Measurements from ENCODE around the gene MSANTD1.

Gene MSANTD1

DNA sequence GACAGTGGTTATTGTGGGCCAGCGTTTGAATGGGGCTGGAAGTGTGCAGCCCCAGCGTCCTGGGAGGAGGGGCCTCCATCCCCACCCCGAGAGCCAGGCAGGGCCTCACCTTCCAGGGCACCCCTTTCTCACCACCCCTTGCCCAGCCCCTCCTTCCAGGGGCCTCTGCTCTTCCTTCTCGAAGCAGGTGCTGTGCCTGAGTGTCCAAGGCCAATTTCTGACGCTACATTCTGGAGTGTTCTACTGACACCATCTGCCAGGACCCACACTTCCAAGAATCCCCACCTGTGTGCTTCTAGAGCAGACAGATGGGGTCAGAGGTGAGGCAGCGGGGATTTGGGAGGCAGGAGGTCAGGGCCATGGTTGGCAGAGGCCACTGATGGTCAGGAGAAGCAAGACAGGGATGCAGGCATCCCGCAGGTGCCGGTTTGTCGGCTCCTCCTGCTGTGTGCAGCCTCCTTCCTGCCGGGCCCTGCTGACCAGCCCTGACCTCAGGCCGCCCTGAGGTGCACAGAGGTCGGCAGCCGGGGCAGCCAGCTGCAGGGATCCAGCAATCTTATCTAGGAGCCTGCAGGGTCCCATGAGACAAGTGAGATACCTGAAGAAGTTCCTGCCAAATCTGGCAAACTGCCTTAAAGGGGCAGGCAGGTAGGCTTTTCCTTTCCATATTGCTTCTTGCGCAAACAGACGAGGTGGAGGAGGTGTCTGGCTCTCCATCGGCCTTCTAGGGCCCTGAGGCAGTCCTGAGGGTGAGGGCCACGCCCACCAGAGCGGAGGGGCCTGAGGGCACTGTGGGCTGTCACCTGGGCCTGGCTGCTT is 18.8 kb downstream of the MSANTD1 start:
- DNase-seq, result no peak

DNA sequence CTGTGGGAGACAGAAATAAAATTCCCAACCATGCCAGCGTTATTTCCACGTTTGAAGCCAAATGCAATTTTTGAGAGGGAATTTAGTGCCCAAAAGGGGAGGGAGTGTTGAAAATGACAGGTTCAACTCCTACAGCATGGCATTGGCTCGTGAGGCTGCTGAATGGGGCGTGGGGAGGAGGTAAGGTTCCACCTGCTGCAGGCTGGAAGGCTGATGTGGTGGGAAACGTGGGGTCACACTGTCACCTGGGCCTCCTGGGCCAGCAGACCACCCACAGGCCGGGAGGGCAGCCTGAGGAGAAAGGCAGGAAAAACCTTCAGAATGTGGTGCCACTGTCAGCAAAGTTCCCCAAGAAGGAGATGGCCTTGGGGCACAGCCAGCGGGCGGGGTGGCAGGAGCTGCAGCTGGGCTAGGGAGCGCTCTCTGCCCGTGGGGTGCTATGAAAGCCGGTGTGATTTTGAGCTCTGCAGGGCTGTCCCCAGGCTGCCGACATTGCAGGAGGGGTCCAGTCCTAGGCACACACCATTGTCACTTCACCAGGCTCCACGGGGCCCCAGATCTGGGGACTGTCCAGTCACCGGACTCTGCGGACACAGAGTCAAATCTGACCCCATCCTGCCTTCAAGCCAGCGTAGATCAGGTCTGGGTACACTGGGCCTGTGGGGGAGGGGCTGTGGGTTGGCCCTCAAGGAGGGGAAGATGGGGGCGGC is 19.6 kb downstream of the MSANTD1 start:
- DNase-seq, result no peak

DNA sequence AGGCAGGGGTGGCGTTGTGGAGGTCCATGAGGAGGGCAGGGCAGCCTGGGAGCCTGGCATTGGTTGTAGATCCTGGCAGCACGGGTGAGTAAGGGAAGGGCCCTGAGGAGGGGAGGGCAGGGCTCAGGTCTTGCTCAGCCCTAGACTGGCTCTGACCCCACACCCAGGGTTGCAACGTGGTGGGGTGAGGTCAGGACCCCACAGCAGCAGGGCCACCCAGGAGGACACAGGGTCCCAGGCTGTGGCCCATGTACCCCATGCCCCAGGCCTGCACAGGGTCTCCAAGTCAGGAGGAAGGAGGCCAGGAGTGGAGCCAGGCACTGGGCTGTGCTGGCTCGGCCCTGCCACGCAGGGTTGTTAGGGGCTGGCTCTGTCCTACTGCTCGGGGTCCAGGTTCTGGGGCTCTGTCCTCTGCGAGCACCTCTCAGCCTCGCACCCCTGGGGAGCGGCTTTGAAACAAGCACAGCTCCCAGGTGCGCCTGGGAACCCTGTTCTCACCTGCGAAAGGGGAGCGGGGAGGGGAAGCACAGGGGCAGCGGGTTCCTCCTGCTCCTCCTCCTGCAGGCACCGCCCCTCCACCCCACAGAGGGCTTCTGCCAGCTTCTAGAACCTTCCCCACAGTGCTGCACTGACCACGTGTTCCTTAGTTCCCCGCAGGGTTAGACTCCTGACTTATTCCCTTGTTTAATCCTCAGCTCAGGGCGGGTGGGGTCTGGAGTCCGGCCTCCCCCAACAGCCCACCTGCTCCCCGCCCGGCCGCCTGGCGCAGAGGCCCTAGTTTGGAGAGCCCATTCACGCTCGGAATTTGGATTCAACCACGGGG is 20.4 kb downstream of the MSANTD1 start:
- DNase-seq, result no peak

DNA sequence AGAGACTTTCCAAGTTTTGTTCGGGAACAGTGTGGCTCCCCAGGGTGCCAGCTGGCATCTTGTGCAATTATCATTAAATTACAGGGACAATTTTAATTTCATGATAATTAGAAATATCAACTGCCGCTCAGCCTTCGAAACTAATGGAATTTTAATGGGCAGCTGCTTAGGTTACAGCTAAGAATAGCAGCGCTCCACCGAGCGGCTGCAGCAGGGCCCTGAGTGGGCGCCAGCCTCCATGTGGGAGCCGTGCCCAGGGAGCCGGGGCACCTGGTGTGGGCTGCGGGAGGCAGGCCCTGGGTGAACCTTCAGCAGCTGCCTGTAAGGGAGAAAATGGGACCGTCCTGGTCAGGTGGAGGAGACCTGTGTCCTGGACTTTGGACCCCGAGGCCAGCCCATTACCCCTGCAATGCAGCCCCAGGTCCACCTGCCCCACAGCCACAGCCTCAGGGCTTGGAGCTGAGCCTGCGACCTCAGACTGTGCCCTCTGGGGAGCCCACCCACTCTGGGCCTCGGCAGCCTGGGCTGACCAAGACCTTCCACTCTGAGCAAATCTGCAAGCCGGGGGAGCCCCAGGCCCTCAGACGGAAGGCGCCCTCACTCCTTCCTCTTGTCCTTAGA is 21.1 kb downstream of the MSANTD1 start:
- DNase-seq, result peak; percentile 12

DNA sequence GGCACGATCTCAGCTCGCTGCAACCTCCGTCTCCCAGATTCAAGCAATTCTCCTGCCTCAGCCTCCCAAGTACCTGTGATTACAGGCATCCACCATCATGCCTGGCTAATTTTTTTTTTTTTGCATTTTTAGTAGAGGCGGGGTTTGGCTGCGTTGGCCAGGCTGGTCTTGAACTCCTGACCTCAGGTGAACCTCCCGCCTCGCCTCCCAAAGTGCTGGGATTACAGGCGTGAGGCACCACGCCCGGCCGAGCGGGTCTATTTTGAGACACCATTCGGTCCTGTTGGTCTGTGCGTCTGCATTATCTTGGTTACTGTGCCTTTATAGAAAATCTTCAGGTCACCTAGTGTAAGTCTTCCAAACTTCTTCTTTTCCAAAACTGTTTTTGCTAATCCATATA is 22.2 kb downstream of the MSANTD1 start:
- no peak for DNase-seq

DNA sequence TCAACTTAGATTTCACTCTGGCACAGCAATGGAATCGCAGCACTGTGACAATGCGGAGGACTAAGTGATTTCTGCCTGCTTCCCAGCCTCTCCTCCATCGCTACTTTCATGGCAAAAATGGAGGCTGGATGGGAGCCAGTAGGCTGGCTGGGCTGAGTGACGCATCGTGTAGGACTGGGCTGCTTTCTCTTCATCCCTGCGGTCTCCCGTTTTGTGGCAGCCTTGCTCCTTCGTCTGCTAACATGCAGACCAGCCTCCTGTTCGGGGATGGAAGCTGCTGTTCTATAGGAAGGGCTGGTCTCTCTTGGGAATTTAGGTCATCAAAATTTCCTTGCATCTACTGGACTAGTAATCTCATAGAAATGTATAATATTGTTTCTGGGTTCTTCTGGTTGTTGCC is 28.0 kb downstream of the MSANTD1 start:
- DNase-seq, result no peak

DNA sequence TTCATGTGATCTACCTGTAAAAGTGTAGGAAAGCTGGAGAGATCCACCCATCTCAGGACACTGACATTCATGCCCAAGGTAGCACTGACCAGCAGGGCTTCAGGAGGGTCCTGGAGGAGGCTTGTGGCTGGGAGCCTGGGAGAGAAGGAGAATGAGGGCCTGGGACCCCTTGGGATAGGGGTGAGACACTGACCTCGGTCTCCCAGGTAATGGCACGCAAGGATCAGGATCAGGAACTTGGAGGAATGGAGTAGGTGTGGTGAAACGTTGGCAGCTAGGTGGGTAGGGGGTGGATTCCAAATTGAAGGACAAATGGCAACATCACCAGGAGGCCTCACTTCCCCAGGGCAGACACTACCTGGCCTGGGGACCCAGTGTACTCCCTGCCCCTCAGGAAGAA is 31.5 kb downstream of the MSANTD1 start:
- DNase-seq, result no peak

DNA sequence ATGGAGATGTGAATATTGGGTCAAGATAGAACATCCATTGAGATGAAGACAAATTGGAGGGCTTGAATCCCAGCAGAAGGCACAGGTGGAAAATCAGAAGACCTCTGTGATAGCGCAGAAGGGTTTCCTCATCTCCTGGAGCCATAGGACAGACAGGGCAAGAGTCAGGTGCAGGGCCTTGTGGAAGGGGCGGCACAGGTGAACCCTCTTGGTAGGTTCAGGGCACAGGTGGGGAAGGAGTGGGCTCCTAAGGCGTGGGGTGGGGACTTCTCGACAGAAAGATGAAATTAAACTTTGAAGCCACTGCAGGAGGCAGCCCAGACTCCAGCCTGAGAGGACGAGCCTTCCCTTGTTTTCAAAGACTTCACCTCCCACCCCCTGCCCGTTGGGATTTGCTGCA is 34.5 kb downstream of the MSANTD1 start:
- DNase-seq, result no peak

DNA sequence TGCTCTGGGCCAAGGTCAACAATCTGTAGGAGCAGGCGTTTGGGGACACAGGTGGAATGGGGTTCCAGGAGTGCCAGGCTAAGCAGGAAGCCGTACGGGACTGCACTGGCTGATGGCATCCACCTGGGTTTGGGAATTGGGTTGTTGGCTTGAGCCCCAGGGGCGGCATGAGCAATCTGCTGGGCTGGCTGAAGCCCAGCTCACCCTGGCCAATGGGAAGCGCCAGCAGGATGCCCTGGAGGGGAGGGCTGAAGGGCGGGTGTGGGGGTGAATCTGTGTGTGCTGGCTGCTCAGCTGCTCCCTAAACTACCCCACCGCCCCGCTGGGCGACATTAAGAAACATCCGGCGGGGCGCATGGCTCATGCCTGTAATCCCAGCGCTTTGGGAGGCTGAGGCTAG is 35.0 kb downstream of the MSANTD1 start:
- no peak for DNase-seq

DNA sequence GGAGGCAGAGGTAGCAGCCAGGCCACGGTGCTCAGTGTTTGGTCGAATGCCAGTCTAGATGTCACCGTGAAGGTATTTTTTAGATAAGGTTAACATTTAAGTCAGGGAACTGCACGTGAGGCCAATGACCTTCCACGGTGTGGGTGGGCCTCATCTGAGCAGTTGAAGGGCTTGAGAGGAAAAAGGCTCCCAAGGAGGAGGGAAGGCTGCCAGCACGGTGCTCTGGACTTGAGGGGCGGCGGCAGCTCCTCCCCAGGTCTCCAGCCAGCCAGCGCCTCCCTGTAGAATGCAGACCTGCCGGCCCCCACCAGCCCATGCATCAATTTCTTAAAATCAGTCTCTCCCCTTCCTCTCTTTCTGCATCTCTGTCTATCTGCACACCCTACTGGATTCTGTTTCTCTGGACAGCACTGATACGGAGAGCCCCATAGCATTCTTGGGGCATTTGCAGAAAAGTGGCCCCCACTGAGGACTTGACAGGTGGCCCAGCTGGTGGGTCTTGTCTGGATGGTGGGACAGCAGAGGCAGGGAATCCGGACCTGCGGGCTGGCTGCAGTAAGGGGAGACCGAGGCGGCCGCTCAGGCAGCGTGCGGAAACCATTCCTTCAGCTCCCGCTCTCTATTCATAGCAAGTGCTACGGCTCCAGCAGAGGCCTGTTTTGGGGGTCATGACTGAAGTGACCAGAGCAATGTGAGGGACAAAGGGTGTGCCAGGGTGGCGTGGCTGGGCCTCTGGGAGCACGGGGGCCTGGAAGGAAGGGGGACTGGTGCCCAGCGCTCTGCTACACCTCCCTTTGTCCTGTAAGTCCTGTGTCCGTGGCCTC is 36.0 kb downstream of the MSANTD1 start:
- no peak for DNase-seq

DNA sequence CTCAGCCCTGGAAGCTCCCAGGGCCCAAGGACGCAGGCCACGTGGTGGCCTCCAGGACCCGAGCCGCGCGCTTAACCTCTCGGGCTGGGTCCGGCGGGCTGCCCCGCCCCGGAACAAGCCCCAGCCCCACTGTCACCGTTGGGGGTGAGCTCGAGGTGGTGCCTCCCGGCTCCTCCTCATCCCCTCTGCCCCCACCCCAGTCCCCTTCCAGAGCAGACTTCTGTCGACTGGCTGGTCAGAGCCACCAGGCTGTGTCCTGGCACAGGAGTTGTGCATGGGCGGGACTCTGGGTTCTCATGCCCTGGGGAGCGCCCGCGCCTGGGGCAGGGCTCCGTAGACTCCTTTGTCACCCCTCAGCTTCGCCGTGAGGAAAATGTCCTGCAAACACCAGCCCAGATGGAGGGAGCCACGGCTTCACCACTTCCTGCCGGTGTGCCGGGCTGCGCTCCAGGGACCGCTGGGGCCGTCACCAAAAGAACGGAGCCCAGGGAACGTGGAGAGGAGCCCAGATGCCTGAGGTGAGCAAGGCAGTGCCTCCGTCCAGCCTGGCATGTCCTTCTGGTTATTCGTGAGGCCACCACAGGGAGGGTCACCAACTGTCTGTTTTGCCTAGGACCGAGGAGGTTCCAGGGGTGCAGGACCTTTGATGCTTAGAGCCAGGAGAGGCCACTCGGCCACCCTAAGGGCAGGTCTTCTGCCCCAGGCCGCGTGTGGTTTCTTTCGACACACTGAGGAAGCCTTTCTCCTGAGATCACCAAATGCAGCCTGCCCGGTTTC is 36.8 kb downstream of the MSANTD1 start:
- no peak for DNase-seq

DNA sequence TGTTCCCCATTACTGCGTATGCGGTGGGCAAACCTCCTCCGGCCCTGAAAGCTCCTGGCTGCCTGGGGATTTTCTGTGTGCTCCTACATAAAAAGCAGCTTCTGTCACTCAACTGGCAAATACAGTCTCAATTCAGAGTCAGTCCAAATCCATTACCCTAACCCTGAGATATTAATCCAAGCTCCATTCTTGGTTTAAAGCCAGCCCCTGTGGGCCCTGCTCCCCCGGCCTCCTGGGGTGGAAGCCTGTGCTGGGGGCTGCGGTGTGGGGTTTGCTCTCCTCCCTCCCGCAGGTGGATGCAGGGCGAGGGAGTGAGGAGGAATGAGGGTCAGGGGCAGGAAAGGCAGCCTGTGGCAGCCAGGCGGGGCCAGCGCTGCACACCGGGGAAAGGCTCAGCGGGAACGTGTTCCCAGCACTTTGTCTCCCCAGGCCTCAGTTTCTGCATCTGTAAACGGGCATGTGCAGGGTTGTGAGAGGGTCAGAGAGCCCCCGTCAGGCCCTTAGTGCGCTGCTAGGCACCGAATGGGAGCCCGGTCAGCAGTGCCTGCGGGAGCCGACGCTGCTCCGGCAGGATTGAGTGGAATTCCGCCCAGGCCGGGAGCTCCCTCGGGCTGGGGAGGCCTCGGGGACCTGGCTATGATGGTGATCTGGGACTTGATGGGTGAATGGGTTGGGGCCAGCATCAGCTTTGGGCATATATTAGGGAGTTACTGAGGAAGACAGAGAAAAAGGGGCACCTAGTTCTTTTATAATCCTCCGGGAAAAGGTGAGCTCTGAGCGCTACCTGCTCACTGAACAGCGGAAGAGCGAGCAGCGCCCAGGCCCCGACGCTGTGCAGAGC is 37.6 kb downstream of the MSANTD1 start:
- no peak for DNase-seq

DNA sequence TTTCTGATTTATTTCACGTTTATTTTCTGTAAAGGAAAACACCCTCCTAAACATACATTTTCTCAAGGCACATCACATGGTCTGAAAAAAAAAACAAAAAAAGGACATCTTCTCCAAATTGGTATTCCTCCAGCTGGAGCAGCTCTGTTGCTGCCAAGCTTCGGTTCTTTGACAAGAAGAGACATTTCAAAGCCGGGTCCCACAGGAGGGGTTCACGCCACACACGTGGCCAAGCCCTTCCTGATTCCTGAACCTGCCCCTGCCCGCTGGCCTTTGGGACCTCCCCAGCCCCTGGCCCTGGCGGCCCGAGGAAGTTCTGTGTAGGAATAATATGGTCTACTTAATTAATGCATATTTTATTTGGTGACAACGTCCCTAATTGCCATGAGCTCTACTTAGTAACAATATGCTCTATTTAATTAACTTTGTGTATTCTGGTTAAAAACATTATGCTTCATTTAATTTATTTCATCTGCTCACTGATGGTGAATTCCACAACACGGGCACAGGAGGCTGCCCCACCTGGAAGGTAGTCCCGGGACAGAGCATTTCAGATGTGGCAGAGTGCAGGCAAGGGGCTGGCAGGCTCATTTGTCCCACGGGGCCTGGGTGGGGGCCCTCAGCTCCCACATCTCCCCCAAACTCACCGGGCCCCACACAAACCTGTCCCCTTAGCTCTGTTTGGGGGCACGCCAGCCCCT is 38.5 kb downstream of the MSANTD1 start:
- no peak for DNase-seq

DNA sequence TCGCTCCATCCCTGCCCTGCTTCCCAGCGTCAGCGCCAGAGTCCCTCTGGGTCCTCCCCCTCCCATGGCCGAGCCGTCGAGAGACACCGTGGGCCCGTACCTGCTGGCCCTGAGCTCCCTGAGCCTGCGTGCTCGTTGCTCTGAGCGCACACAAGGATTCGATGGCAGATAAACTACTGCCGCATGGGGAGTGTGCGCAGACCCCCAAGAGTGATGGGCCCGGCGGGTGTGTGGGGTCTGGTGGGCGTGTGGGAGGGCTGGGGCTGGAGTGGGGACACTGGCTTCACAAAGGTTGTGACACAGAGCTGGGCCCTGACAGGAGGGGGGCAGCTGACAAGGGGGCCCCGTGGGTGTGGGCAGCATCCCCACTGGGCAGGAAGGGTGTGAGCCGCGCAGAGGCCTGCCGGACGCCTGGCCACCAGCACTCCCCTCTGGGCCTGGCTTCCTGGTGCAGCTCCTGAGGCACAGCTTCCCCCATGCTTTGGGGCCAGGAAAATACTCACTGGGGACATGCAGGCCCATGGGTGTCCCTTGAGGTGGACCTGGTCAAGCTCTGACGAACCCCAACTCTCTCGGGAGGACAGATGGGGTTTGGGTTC is 39.1 kb downstream of the MSANTD1 start:
- no peak for DNase-seq

DNA sequence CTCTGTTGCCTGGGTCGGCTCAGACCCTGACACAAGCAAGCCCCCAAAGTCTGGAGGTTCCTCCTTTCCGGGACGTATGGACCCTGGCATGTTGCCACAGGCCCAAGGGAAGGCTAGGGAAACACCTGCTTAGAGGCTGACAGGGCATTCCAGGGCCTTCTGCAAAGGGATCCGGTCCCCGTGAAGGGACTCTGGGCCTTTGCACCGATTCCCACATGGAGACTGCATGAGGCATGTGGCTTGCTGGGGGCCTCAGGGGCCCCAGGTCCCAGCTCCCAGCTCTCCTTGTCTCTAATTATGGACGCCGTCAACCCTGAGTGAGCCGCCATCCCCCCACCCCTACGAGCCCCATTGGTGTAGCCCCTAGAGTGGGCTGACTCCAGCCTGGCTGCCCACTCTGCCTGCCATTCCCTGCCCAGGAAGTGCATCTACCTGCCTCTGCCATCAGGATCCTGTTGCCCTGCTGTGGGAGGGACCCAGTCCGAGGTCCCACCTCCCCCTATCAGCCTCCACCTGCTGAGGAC is 39.7 kb downstream of the MSANTD1 start:
- DNase-seq, result no peak

DNA sequence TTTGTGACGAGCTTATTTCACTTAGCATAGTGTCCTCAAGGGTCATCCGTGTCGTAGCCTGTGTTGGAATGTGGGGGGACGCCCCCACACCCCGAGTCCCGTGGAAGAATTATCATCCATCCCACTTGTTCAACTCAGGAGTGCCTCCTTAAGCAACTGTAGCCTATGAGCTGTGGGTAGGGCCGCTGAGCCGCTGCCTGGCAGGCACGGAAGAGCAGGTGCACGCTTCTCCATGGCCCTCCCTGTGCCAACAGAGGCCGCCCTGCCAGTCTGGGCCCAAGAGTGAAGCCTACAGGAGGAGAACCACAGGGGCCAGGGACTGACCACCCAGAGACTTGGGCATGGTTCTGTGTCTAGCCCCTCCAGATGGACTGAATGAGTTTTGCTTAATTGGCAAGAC is 41.5 kb downstream of the MSANTD1 start:
- no peak for DNase-seq

DNA sequence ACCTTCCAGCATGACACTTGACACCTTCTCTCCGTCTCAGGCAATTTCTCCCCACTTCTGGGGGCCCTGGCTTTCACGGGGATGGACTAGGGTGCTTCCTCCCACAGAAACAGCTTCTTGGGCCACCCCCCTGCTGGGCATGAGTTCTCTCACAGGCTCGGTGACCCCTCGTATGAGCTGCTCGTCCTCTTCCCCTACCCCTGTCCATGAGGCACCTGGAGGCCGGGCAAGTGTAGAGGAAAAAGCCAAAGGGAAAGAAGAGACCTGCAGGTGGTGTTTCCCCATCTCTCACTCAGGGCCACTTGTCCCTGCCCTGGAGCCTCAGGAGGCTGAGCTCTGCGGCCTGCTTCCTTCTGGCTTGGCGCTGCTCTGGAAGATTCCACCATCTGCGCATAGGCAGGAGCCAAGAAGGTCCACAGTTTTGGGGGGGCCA is 41.9 kb downstream of the MSANTD1 start:
- no peak for DNase-seq

DNA sequence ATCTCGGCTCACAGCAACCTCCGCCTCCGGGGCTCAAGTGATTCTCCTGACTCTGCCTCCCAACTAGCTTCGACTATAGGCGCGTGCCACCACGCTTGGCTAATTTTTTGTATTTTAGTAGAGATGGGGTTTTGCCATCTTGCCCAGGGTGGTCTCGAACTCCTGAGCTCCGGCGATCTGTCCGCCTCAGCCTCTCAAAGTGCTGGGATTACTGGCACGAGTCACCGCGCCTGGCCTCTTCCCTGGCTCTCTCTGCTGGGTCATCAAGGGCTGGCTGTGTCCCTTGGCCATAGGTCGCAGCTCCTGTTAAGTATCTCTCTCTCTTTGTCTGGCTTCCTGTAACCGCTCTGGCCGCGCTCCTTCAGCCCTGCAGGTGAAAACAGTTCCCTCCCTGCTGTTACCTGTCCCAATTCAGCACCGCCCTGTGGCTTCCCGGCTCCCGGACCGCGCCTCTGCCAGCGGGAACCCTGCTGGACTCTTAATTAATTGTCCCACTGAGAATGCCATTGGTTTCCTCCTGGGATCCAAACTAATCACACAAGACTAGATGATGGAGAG is 42.5 kb downstream of the MSANTD1 start:
- DNase-seq, result no peak

All from NCI-H1092 (cell line).